Mesenchymal stem cell (in vitro differentiated cells and primary cell): ENCODE results near the gene FCN3.

Experiments
- DNase-seq: peaks from one replicate; pipeline ENCODE4 v3.0.0-alpha.2; 2013
- H2AFZ ChIP-seq: one replicate; pipeline ENCODE4 v1.6.1; 2013; ENCODE audit warnings: low read depth, mild to moderate bottlenecking, control low read depth, inconsistent platforms, low read length, moderate library complexity
- H2AK5ac ChIP-seq: 2 replicates; pipeline ENCODE4 v1.6.1; 2013; ENCODE audit warnings: low read length, moderate library complexity, mild to moderate bottlenecking, inconsistent platforms; ENCODE audit not compliant: severe bottlenecking
- H2BK120ac ChIP-seq: one replicate; pipeline ENCODE4 v1.6.1; 2013; ENCODE audit warnings: low read depth, mild to moderate bottlenecking, inconsistent platforms, low read length, moderate library complexity
- H2BK12ac ChIP-seq, 2 experiments: one replicate each; pipeline ENCODE4 v1.6.1; 2013; ENCODE audit warnings: inconsistent platforms in 2 of 2, low read length in 2 of 2, mild to moderate bottlenecking in 2 of 2, moderate library complexity in 2 of 2, control low read depth in 1 of 2
- H2BK15ac ChIP-seq: one replicate; pipeline ENCODE4 v1.6.1; 2013; ENCODE audit warnings: mild to moderate bottlenecking, low read depth, inconsistent platforms; ENCODE audit not compliant: poor library complexity, severe bottlenecking
- H2BK5ac ChIP-seq: 2 replicates; pipeline ENCODE4 v1.6.1; 2013; ENCODE audit warnings: low read depth, mild to moderate bottlenecking, low read length, control low read depth, inconsistent platforms; ENCODE audit not compliant: poor library complexity, severe bottlenecking
- H3K14ac ChIP-seq, 2 experiments: one replicate each; pipeline ENCODE4 v1.6.1; 2013; ENCODE audit warnings: inconsistent platforms in 2 of 2, low read length in 2 of 2, control low read depth in 1 of 2, mild to moderate bottlenecking in 1 of 2, moderate library complexity in 1 of 2
- H3K18ac ChIP-seq, 2 experiments: one replicate each; pipeline ENCODE4 v1.6.1; 2013; ENCODE audit warnings: inconsistent platforms in 2 of 2, low read length in 2 of 2, control low read depth in 1 of 2, low read depth in 1 of 2, mild to moderate bottlenecking in 1 of 2
- H3K23ac ChIP-seq, 2 experiments: one replicate each; pipeline ENCODE4 v1.6.1; 2013; ENCODE audit warnings: inconsistent platforms in 2 of 2, low read length in 2 of 2, mild to moderate bottlenecking in 2 of 2, moderate library complexity in 2 of 2, control low read depth in 1 of 2
- H3K27ac ChIP-seq: 2 replicates; pipeline ENCODE4 v1.5.1; 2013; ENCODE audit warnings: mild to moderate bottlenecking, moderate library complexity, low read length, control low read depth, inconsistent platforms; ENCODE audit not compliant: poor library complexity, severe bottlenecking
- H3K27me3 ChIP-seq, 2 experiments: 2 replicates each; pipeline versions ENCODE4 v1.6.1 to v1.7.0; 2013; ENCODE audit warnings: low read length in 2 of 2, mild to moderate bottlenecking in 2 of 2, moderate library complexity in 2 of 2, control low read depth in 1 of 2, inconsistent platforms in 1 of 2; ENCODE audit not compliant: control insufficient read depth in 1 of 2, insufficient read depth in 1 of 2
- H3K36me3 ChIP-seq, 2 experiments: 2 replicates each; pipeline versions ENCODE4 v1.6.1 to v1.7.0; 2013; ENCODE audit warnings: low read length in 2 of 2, control low read depth in 1 of 2, inconsistent platforms in 1 of 2, low read depth in 1 of 2, mild to moderate bottlenecking in 1 of 2; ENCODE audit not compliant: insufficient read depth in 2 of 2, control insufficient read depth in 1 of 2
- H3K4ac ChIP-seq, 2 experiments: one replicate each; pipeline ENCODE4 v1.6.1; 2013; ENCODE audit warnings: inconsistent platforms in 2 of 2, low read length in 2 of 2, mild to moderate bottlenecking in 2 of 2, moderate library complexity in 2 of 2, control low read depth in 1 of 2, low read depth in 1 of 2
- H3K4me1 ChIP-seq: 2 replicates; pipeline ENCODE4 v1.6.1; 2013; ENCODE audit warnings: low read depth, low read length, control low read depth; ENCODE audit not compliant: control insufficient read depth, insufficient read depth
- H3K4me2 ChIP-seq: 2 replicates; pipeline ENCODE4 v1.6.1; 2013; ENCODE audit warnings: low read length, mild to moderate bottlenecking, inconsistent platforms; ENCODE audit not compliant: poor library complexity, severe bottlenecking
- H3K4me3 ChIP-seq, 2 experiments: 2 replicates each; pipeline versions ENCODE4 v1.5.1 to v1.7.0; 2013; ENCODE audit warnings: low read length in 2 of 2, mild to moderate bottlenecking in 2 of 2, control low read depth in 1 of 2, low read depth in 1 of 2; ENCODE audit not compliant: insufficient read depth in 1 of 2
- H3K79me1 ChIP-seq: replicated peaks from 2 replicates; pipeline ENCODE4 v1.6.1; 2013; ENCODE audit warnings: mild to moderate bottlenecking, control low read depth, low read length, inconsistent platforms; ENCODE audit not compliant: poor library complexity, severe bottlenecking
- H3K9ac ChIP-seq: 2 replicates; pipeline ENCODE4 v1.7.0; 2013; ENCODE audit warnings: mild to moderate bottlenecking, low read length, moderate library complexity
- H3K9me3 ChIP-seq: 2 replicates; pipeline ENCODE4 v1.7.0; 2013; ENCODE audit warnings: mild to moderate bottlenecking, low read length; ENCODE audit not compliant: control insufficient read depth
- H4K8ac ChIP-seq: one replicate; pipeline ENCODE4 v1.6.1; 2013; ENCODE audit warnings: inconsistent platforms, mild to moderate bottlenecking, low read length, moderate library complexity
- H4K91ac ChIP-seq: one replicate; pipeline ENCODE4 v1.6.1; 2013; ENCODE audit warnings: mild to moderate bottlenecking, low read length, inconsistent platforms
- WGBS: methylation state at CpG from one replicate; pipeline ENCODE4 v1.1.7; 2013; ENCODE audit warnings: mixed read lengths; 5-methylcytosine and 5-hydroxymethylcytosine counted together

Gene FCN3

DNA sequence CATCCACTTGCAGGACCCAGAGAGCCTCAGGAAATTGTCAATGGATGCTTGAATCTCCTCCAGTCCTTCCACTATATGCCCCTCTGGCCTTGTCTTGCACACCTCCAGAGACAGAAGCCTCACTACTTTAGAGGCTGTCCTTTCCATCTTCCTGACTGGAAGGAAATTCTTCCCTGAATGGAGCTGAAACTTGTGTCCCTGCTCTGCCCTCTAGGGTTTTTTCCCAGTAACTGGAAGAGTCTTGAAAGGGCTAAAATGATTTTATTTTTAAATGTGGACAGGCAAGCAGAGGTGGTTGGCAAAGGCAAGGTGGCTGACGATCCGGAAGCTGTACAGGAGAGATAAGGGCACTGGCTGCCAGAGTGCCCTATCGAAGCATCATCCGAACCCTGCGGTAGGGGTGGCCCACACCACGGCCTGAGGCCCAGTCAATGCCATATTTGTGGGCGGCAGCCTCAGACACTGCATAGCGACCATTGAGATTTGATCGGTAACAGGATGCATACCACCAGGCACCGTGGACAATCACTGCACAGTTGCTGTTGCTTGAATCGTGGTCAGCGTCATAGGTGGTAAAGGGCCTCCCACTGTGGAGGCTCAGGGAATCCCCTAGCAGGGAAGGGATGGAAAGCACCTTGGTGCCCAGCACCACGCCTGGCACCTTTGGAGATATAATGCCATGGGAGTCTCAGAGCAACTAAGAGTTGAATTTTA is 5.6 kb downstream of the FCN3 start:
- no peak overlapping the region for H2BK15ac ChIP-seq
- no peaks in the 10 kb centered on the region for H3K9me3 ChIP-seq
- H3K4ac ChIP-seq, result no peak overlapping the region
- 88% methylated on average over 13 of the region's 13 CpGs for WGBS
- H3K9ac ChIP-seq, result no peak overlapping the region
- H3K4me1 ChIP-seq, result peaks cover 13% of the 10 kb centered on the region
- H3K27me3 ChIP-seq, result peaks cover 0 to 7% of the 10 kb centered on the region in 2 experiments
- no peak overlapping the region for H2BK12ac ChIP-seq
- no peak overlapping the region for H3K14ac ChIP-seq
- H3K79me1 ChIP-seq, result peaks cover 9% of the 10 kb centered on the region
- no peak overlapping the region for H3K27ac ChIP-seq
- no peak overlapping the region for H2AFZ ChIP-seq
- no peak overlapping the region for H4K8ac ChIP-seq
- no peak overlapping the region for H3K23ac ChIP-seq
- H2AK5ac ChIP-seq, result no peak overlapping the region
- H2BK120ac ChIP-seq, result no peak overlapping the region
- H3K4me2 ChIP-seq, result no peak overlapping the region
- no peak overlapping the region for H3K18ac ChIP-seq
- DNase-seq, result peak; percentile 55
- H3K36me3 ChIP-seq, result peaks cover 6 to 7% of the 10 kb centered on the region in 2 experiments
- no peak overlapping the region for H4K91ac ChIP-seq
- H3K4me3 ChIP-seq, result no peak overlapping the region
- no peak overlapping the region for H2BK5ac ChIP-seq

DNA sequence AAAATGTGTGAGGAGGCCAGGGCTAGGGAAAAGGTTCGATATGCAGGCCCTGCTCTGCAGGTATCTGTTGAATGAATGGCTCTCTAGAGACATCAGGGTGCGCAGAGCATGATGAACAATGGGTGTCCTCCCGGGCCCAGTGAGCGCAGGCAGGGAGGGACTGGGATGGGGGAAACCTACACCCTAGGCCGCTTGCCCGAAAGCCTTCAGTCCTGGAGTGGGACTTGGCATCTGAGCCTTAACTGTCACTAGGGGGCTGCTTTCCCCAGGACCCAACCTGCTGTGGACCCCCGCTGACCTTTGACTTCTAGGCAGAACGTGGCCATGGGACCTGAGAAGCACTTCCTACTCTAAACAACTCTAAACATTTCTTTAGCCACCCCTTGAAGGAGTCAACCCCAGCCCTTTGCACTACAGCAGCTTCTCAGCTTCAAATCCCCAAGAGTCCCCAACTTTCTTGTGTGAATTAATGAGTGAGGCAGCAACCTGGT is 7.4 kb downstream of the FCN3 start:
- no peaks in the 10 kb centered on the region for H3K27me3 ChIP-seq
- peak overlapping the region; percentile 58 for H4K91ac ChIP-seq
- peak overlapping the region; percentile 51 for H2AFZ ChIP-seq
- H3K4me3 ChIP-seq, result peak overlapping the region; percentile 71 to 75
- H3K36me3 ChIP-seq, result peaks cover 25% of the 10 kb centered on the region in 2 experiments
- peak overlapping the region; percentile 64 for H3K4me2 ChIP-seq
- DNase-seq, result no peak
- H3K18ac ChIP-seq, result peak overlapping the region; percentile 61 to 86
- H2BK12ac ChIP-seq, result peak overlapping the region; percentile 59 to 76
- peak overlapping the region in 1 of 2 experiments; percentile 19 for H3K14ac ChIP-seq
- H2BK5ac ChIP-seq, result no peak overlapping the region
- no peak overlapping the region for H3K23ac ChIP-seq
- no peak overlapping the region for H2BK15ac ChIP-seq
- peaks cover 13% of the 10 kb centered on the region for H3K4me1 ChIP-seq
- H2AK5ac ChIP-seq, result peak overlapping the region; percentile 49
- peak overlapping the region; percentile 95 for H3K9ac ChIP-seq
- H4K8ac ChIP-seq, result peak overlapping the region; percentile 78
- H3K79me1 ChIP-seq, result peaks cover 11% of the 10 kb centered on the region
- no peaks in the 10 kb centered on the region for H3K9me3 ChIP-seq
- no peak overlapping the region for H3K27ac ChIP-seq
- 36% methylated on average over 8 of the region's 8 CpGs for WGBS
- H2BK120ac ChIP-seq, result no peak overlapping the region
- H3K4ac ChIP-seq, result peak overlapping the region; percentile 20 to 47

DNA sequence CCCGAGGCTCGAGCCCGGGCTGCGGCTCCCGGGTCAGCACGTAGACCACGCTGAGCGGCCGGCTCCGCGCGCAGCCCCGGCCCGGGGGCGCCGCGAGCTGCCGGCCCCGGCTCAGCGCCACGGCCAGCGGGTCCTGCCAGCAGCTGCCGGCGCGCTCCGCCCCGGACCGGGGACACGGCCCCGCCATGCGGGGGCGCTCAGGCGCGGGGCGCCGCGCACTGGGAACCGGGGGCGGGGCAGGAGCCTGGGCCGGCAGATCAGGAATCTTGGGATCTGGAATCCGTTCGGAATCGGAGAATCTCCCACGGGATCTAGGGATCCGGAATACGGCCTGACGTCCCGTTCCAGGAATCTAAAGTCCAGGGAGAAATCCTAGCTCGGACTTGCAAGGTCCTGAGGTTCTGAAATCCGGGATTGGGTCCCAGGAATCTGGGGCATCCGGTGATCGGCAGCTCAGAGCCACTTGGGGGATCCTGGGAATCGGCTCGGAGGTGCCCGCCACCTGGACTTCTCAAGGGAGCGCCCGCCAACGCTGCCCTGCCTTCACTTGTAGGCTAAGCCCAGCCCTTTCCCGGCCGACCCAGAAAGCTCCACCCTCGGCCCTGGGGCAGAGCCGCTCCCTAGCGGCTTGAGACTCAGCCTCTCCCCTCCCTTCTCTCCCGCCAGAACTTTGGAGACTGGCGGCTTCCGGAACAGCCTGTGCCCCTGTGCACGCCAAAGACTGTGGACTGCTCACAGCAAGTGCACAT is 8.0 kb downstream of the FCN3 start, which contains the start of gene MAP3K6:
Gene MAP3K6, minus strand, starts transcription at position 551 of the 749 bp plus-strand sequence. Its CDS starts 364 bp downstream, at position 187.
- Histone ChIP-seq H4K8ac (peak within 1 kb of the TSS; percentile 78), H4K91ac (peak within 1 kb of the TSS; percentile 70), H3K14ac (peak within 1 kb of the TSS; percentile 11 to 81), H3K4ac (peak within 1 kb of the TSS; percentile 64 to 91), H2BK12ac (peak within 1 kb of the TSS; percentile 72 to 76), H3K79me1 (peaks cover 11% of the 10 kb centered on the region), H3K36me3 (peaks cover 31% of the 10 kb centered on the region in 2 experiments), H3K4me2 (peak within 1 kb of the TSS; percentile 64), H3K4me1 (peaks cover 13% of the 10 kb centered on the region), H2BK5ac (peak within 1 kb of the TSS; percentile 59), H3K9me3 (no peaks in the 10 kb centered on the region), H3K18ac (peak within 1 kb of the TSS; percentile 76 to 86), H2AK5ac (peak within 1 kb of the TSS; percentile 49), H3K27me3 (no peaks in the 10 kb centered on the region), H3K4me3 (peak within 1 kb of the TSS; percentile 71 to 75), H2BK15ac (peak within 1 kb of the TSS; percentile 96), H3K23ac (peak within 1 kb of the TSS in 1 of 2 experiments; percentile 27), H3K27ac (peak within 1 kb of the TSS; percentile 94), H2BK120ac (peak within 1 kb of the TSS; percentile 73), H2AFZ (peak within 1 kb of the TSS; percentile 51), H3K9ac (peak within 1 kb of the TSS; percentile 95)
- under 1% methylated on average over 63 of the region's 67 CpGs for WGBS
- peak; percentile 81 for DNase-seq

DNA sequence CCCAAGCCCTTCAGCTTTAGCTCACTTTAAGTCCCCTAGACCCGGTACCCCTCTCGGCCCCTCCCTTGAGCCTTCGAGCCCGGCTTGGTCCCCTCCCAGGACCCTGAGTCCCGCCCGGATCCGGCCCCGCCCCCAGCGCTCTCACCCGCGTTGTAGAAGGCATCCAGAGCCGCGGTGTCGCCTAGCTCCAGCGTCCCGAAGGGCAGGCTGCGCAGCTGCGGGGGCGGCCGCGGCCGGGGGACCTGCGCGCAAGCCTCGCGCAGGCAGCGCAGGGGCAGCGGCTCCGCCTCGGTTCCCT is 8.6 kb downstream of the FCN3 start:
- H3K9ac ChIP-seq, result peak overlapping the region; percentile 95
- H3K27ac ChIP-seq, result peak overlapping the region; percentile 94
- no peak overlapping the region for H2AK5ac ChIP-seq
- H3K36me3 ChIP-seq, result peaks cover 36 to 37% of the 10 kb centered on the region in 2 experiments
- H2BK120ac ChIP-seq, result peak overlapping the region; percentile 50
- peak overlapping the region; percentile 70 for H4K91ac ChIP-seq
- H3K23ac ChIP-seq, result no peak overlapping the region
- no peaks in the 10 kb centered on the region for H3K9me3 ChIP-seq
- H2BK5ac ChIP-seq, result peak overlapping the region; percentile 59
- peak overlapping the region; percentile 56 for H4K8ac ChIP-seq
- peaks cover 13% of the 10 kb centered on the region for H3K4me1 ChIP-seq
- H3K4me3 ChIP-seq, result peak overlapping the region; percentile 71 to 75
- peak overlapping the region; percentile 64 to 84 for H3K4ac ChIP-seq
- peak overlapping the region; percentile 64 for H3K4me2 ChIP-seq
- WGBS, result 0% methylated on average over 24 of the region's 30 CpGs
- no peaks in the 10 kb centered on the region for H3K27me3 ChIP-seq
- peaks cover 11% of the 10 kb centered on the region for H3K79me1 ChIP-seq
- DNase-seq, result peak; percentile 89
- no peak overlapping the region for H2BK12ac ChIP-seq
- peak overlapping the region; percentile 96 for H2BK15ac ChIP-seq
- H3K14ac ChIP-seq, result peak overlapping the region; percentile 11 to 81
- peak overlapping the region; percentile 18 for H2AFZ ChIP-seq
- H3K18ac ChIP-seq, result peak overlapping the region; percentile 76 to 86
